ENCODE data around the gene SRI. TPM values are rescaled to one million over a fixed set of nuclear protein-coding genes. Genes with fewer than 3 reads are reported as not detected.

Gene SRI
- total RNA-seq, 1 donor from 2014 or later, result 182 TPM

DNA sequence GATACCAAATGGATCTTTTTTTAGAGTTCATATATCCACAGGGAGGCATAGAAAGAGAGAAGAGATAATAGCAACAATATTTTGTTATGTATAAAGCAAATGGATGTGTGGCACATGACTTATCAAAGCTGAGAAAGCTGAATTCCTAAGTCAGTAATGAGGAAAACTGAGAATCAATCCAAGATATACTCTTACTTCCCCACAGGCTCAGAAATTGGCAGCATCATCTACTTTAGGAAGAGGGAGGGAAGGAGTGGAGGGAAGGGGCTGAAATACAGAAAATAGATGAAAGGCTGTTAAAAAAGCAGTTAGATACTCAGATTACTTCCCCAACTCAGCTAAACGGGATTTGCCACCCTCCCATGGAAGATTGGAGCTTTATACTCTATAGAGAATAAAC, 63.5 kb downstream of the SRI start:
- DNase-seq (ENCODE audit: low spot score), result no peak
- Mint-ChIP-seq H3K4me3 (ENCODE audit: unreplicated experiment) (no peak overlapping the region), H3K27ac (ENCODE audit: unreplicated experiment) (no peak overlapping the region), H3K4me1 (ENCODE audit: unreplicated experiment) (peaks cover 4% of the 10 kb centered on the region), H3K36me3 (ENCODE audit: low read depth, unreplicated experiment) (peaks cover 22% of the 10 kb centered on the region), H3K27me3 (ENCODE audit: unreplicated experiment) (peaks cover 2% of the 10 kb centered on the region), H3K9me3 (ENCODE audit: unreplicated experiment) (no peaks in the 10 kb centered on the region)
- TF ChIP-seq, protein P1, sequence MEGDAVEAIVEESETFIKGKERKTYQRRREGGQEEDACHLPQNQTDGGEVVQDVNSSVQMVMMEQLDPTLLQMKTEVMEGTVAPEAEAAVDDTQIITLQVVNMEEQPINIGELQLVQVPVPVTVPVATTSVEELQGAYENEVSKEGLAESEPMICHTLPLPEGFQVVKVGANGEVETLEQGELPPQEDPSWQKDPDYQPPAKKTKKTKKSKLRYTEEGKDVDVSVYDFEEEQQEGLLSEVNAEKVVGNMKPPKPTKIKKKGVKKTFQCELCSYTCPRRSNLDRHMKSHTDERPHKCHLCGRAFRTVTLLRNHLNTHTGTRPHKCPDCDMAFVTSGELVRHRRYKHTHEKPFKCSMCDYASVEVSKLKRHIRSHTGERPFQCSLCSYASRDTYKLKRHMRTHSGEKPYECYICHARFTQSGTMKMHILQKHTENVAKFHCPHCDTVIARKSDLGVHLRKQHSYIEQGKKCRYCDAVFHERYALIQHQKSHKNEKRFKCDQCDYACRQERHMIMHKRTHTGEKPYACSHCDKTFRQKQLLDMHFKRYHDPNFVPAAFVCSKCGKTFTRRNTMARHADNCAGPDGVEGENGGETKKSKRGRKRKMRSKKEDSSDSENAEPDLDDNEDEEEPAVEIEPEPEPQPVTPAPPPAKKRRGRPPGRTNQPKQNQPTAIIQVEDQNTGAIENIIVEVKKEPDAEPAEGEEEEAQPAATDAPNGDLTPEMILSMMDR (IDR thresholded peaks at IDR 0.05; ENCODE audit: unreplicated experiment), result no peak

DNA sequence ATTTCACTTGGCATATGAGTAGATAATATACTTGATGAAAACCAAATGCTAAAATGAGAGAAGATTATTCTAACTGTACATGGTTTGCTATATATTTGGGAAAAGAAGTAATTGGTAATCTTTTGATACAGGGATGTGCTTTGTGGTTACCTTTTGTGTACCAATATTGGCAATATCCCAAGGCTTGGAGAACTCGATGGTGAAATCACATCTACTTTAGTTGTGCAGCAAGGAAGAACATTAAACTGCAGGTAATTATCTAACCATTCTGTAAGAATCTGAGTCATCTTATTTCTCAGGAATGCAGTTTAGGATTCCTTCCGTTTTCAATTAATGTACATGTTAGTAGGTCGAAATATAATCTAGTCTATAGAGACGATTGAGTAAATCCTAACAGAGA, 64.1 kb downstream of the SRI start:
- Mint-ChIP-seq H3K36me3 (ENCODE audit: low read depth, unreplicated experiment) (peaks cover 22% of the 10 kb centered on the region), H3K4me3 (ENCODE audit: unreplicated experiment) (no peak overlapping the region), H3K27me3 (ENCODE audit: unreplicated experiment) (peaks cover 2% of the 10 kb centered on the region), H3K4me1 (ENCODE audit: unreplicated experiment) (peaks cover 4% of the 10 kb centered on the region), H3K27ac (ENCODE audit: unreplicated experiment) (no peak overlapping the region), H3K9me3 (ENCODE audit: unreplicated experiment) (no peaks in the 10 kb centered on the region)
- DNase-seq (ENCODE audit: low spot score), result no peak
- TF ChIP-seq, protein P1 (IDR thresholded peaks at IDR 0.05; ENCODE audit: unreplicated experiment), result no peak

Other genes starting within 250 kb of the SRI start
- gene STEAP4, start 86.9 kb upstream of the SRI start, total RNA-seq (ENCODE audit: unreplicated experiment), result 0.54 TPM

Data from endothelial cell (in vitro differentiated cells).